SU-DHL-6 (cell line): ENCODE data around the gene NUCB2.

ENCODE experiments used
- H2AFZ ChIP-seq: fragments of 200-600 bp; sonication (generic); 2 replicates; pipeline ENCODE4 v1.6.1; 2014; ENCODE audit warnings: low read depth, mild to moderate bottlenecking, moderate library complexity, mixed read lengths, antibody characterized with exemption, low read length; ENCODE audit not compliant: severe bottlenecking
- H3F3A ChIP-seq: fragments of 200-600 bp; shearing (Covaris generic); 2 replicates; pipeline ENCODE4 v1.6.0; 2016; ENCODE audit warnings: antibody characterized with exemption, mild to moderate bottlenecking; ENCODE audit not compliant: insufficient read depth
- H3K27ac ChIP-seq: fragments of 200-600 bp; sonication (generic); 2 replicates; pipeline ENCODE4 v1.5.1; 2016; ENCODE audit warnings: low read depth, mild to moderate bottlenecking, low read length, moderate library complexity, mixed read lengths
- H3K27me3 ChIP-seq: fragments of 200-600 bp; sonication (generic), shearing (Covaris generic); 2 replicates; pipeline ENCODE4 v1.6.0; 2014; ENCODE audit warnings: mild to moderate bottlenecking, low read length
- H3K36me3 ChIP-seq: fragments of 200-600 bp; sonication (generic); 2 replicates; pipeline ENCODE4 v1.6.1; 2014; ENCODE audit warnings: mild to moderate bottlenecking, low read length, mixed read lengths
- H3K4me2 ChIP-seq: fragments of 300-600, 200-600 bp; shearing (Covaris generic), sonication (generic); 2 replicates; pipeline ENCODE4 v1.6.0; 2014; ENCODE audit warnings: low read length, low read depth, mild to moderate bottlenecking; ENCODE audit not compliant: poor library complexity, severe bottlenecking
- H3K4me3 ChIP-seq: fragments of 200-600 bp; sonication (generic); 2 replicates; pipeline ENCODE4 v1.5.1; 2014; ENCODE audit warnings: antibody characterized with exemption, low read length, mild to moderate bottlenecking, mixed read lengths; ENCODE audit not compliant: insufficient read depth, poor library complexity, severe bottlenecking
- H3K79me2 ChIP-seq: fragments of 200-600 bp; sonication (generic); 2 replicates; pipeline ENCODE4 v1.6.1; 2014; ENCODE audit warnings: mild to moderate bottlenecking, low read length, moderate library complexity; ENCODE audit not compliant: insufficient read depth
- H3K9ac ChIP-seq: fragments of 200-600 bp; sonication (generic); 2 replicates; pipeline ENCODE4 v1.7.0; 2014; ENCODE audit warnings: mild to moderate bottlenecking, low read length
- H3K9me2 ChIP-seq: fragments of 200-600 bp; sonication (generic); replicated peaks from 2 replicates; pipeline ENCODE4 v1.6.1; 2014; ENCODE audit warnings: low read length; ENCODE audit not compliant: insufficient read depth
- H3K9me3 ChIP-seq: fragments of 200-600 bp; sonication (generic); 2 replicates; pipeline ENCODE4 v1.6.1; 2014; ENCODE audit warnings: low read length, mixed read lengths; ENCODE audit not compliant: insufficient read depth
- H4K20me1 ChIP-seq: fragments of 200-600 bp; sonication (generic); 2 replicates; pipeline ENCODE4 v1.6.1; 2014; ENCODE audit warnings: low read depth, mild to moderate bottlenecking, antibody characterized with exemption, low read length, moderate library complexity, mixed read lengths
- CTCF ChIP-seq: fragments of 200-600 bp; sonication (generic); IDR thresholded peaks from one replicate; pipeline ENCODE4 v1.5.1; 2017; ENCODE audit warnings: antibody characterized with exemption, mild to moderate bottlenecking, low read length, moderate library complexity; ENCODE audit not compliant: insufficient read depth, poor library complexity, severe bottlenecking
- EZH2phosphoT487 ChIP-seq: fragments of 200-600 bp; sonication (generic), shearing (Covaris generic); conservative IDR thresholded peaks from 2 replicates; pipeline ENCODE4 v1.6.1; 2018; ENCODE audit warnings: mild to moderate bottlenecking, antibody characterized with exemption, low read length, moderate library complexity, mixed read lengths

The NUCB2 gene

GRCh38 chr11:17354601-17354991 lies 78.1 kb downstream of the NUCB2 start:
- no peak overlapping the region for H2AFZ ChIP-seq
- H3K4me3 ChIP-seq = peak overlapping the region; percentile 79
- H3K4me2 ChIP-seq = peak overlapping the region; percentile 77
- H4K20me1 ChIP-seq = peaks cover 12% of the 10 kb centered on the region; the same call in 1 of the 2 replicates
- H3K27ac ChIP-seq = peak overlapping the region; percentile 89
- peaks cover 68% of the 10 kb centered on the region for H3K79me2 ChIP-seq
- peak overlapping the region; percentile 76 for H3K9ac ChIP-seq
- H3K27me3 ChIP-seq = no peaks in the 10 kb centered on the region
- H3K36me3 ChIP-seq = peaks cover 29% of the 10 kb centered on the region
- H3K9me3 ChIP-seq = no peaks in the 10 kb centered on the region
- no peak for TF ChIP-seq EZH2phosphoT487
- TF ChIP-seq CTCF = peak; percentile 94
- no peaks in the 10 kb centered on the region for H3K9me2 ChIP-seq
- H3F3A ChIP-seq = peaks cover 34% of the 10 kb centered on the region

- no peak overlapping the region for H3K4me3 ChIP-seq
- H3K9ac ChIP-seq = no peak overlapping the region
- peaks cover 43% of the 10 kb centered on the region for H3K79me2 ChIP-seq
- TF ChIP-seq CTCF (no peak), EZH2phosphoT487 (no peak)
- H3K27ac ChIP-seq = no peak overlapping the region
- peaks cover 5% of the 10 kb centered on the region; the same call in 1 of the 2 replicates for H4K20me1 ChIP-seq
- H3K9me3 ChIP-seq = peaks cover 35% of the 10 kb centered on the region
- no peak overlapping the region for H2AFZ ChIP-seq
- no peaks in the 10 kb centered on the region for H3F3A ChIP-seq
- no peaks in the 10 kb centered on the region for H3K27me3 ChIP-seq
- peaks cover 78% of the 10 kb centered on the region for H3K36me3 ChIP-seq
- H3K4me2 ChIP-seq = no peak overlapping the region
- H3K9me2 ChIP-seq = no peaks in the 10 kb centered on the region
Observed at GRCh38 chr11:17366495-17366894, 90.0 kb downstream of the NUCB2 start.

- Histone ChIP-seq H3K79me2 (peaks cover 32% of the 10 kb centered on the region), H3K36me3 (peaks cover 89% of the 10 kb centered on the region), H3K27ac (no peak overlapping the region), H3K4me3 (no peak overlapping the region), H3F3A (no peaks in the 10 kb centered on the region), H3K9me3 (peaks cover 49% of the 10 kb centered on the region), H3K27me3 (no peaks in the 10 kb centered on the region), H3K9ac (no peak overlapping the region), H4K20me1 (no peaks in the 10 kb centered on the region), H3K4me2 (no peak overlapping the region), H2AFZ (no peak overlapping the region), H3K9me2 (no peaks in the 10 kb centered on the region)
- TF ChIP-seq CTCF (no peak), EZH2phosphoT487 (no peak)
Observed at GRCh38 chr11:17368551-17368950, 92.0 kb downstream of the NUCB2 start.

GRCh38 chr11:17369094-17369493 lies 92.6 kb downstream of the NUCB2 start:
- no peak overlapping the region for H2AFZ ChIP-seq
- H4K20me1 ChIP-seq = no peaks in the 10 kb centered on the region
- H3F3A ChIP-seq = no peaks in the 10 kb centered on the region
- H3K9ac ChIP-seq = no peak overlapping the region
- no peaks in the 10 kb centered on the region for H3K27me3 ChIP-seq
- peaks cover 49% of the 10 kb centered on the region for H3K9me3 ChIP-seq
- no peaks in the 10 kb centered on the region for H3K9me2 ChIP-seq
- peaks cover 95% of the 10 kb centered on the region for H3K36me3 ChIP-seq
- H3K4me3 ChIP-seq = no peak overlapping the region
- H3K4me2 ChIP-seq = no peak overlapping the region
- no peak overlapping the region for H3K27ac ChIP-seq
- TF ChIP-seq CTCF = no peak
- peaks cover 27% of the 10 kb centered on the region for H3K79me2 ChIP-seq
